GM23338 (cell line): ENCODE measurements around the gene PKD2L1. TPM values are rescaled to one million over a fixed set of nuclear protein-coding genes. Genes with fewer than 3 reads are reported as not detected.
A peak's percentile ranks its signal among the peaks of the same experiment; 100 is the strongest.

Source experiments
- ATAC-seq: fragments of 200-7000 bp; cut with Tn5 transposase; 3 replicates; pipeline ENCODE4 v1.9.1; 2020
- DNase-seq: peaks from one replicate; pipeline ENCODE4 v3.0.0-alpha.2; 2015; ENCODE audit warnings: low spot score
- H2AFZ ChIP-seq: fragments of 200-600 bp; sonication (generic); 2 replicates; pipeline ENCODE4 v1.8.0; 2016; ENCODE audit warnings: antibody characterized with exemption, mild to moderate bottlenecking, moderate library complexity
- H3F3A ChIP-seq: fragments of 200-600 bp; sonication (generic); replicated peaks from 2 replicates; pipeline ENCODE4 v1.8.0; 2017; ENCODE audit warnings: antibody characterized with exemption, mixed run types, low read depth
- H3K27ac ChIP-seq: fragments of 200-600 bp; sonication (generic); 2 replicates; pipeline ENCODE4 v1.6.1; 2016; ENCODE audit warnings: low read depth
- H3K27me3 ChIP-seq: fragments of 200-600 bp; sonication (generic); 2 replicates; pipeline ENCODE4 v1.8.0; 2016; ENCODE audit warnings: mild to moderate bottlenecking, mixed run types, moderate library complexity; ENCODE audit not compliant: insufficient read depth
- H3K36me3 ChIP-seq: fragments of 200-600 bp; sonication (generic); 2 replicates; pipeline ENCODE4 v1.8.0; 2016; ENCODE audit warnings: mild to moderate bottlenecking; ENCODE audit not compliant: insufficient read depth
- H3K4me1 ChIP-seq: fragments of 200-600 bp; sonication (generic); 2 replicates; pipeline ENCODE4 v1.8.0; 2016; ENCODE audit warnings: mild to moderate bottlenecking, moderate library complexity; ENCODE audit not compliant: insufficient read depth
- H3K4me2 ChIP-seq: fragments of 200-600 bp; sonication (generic); 2 replicates; pipeline ENCODE4 v1.7.1; 2017; ENCODE audit warnings: mixed run types
- H3K4me3 ChIP-seq: fragments of 200-600 bp; sonication (generic); 2 replicates; pipeline ENCODE4 v1.6.1; 2016; ENCODE audit warnings: mixed run types
- H3K79me2 ChIP-seq: fragments of 200-600 bp; sonication (generic); replicated peaks from 2 replicates; pipeline ENCODE4 v1.8.0; 2017; ENCODE audit warnings: mild to moderate bottlenecking; ENCODE audit not compliant: insufficient read depth
- H3K9me2 ChIP-seq: fragments of 200-600 bp; sonication (generic); 2 replicates; pipeline ENCODE4 v1.8.0; 2017; ENCODE audit not compliant: insufficient read depth
- H4K20me1 ChIP-seq: fragments of 200-600 bp; sonication (generic); replicated peaks from 2 replicates; pipeline ENCODE4 v1.8.0; 2017; ENCODE audit warnings: mild to moderate bottlenecking; ENCODE audit not compliant: insufficient read depth
- H3K27ac Mint-ChIP-seq: 2 replicates; pipeline ENCODE4 v1.8.0; 2020; ENCODE audit warnings: inconsistent platforms, mild to moderate bottlenecking, moderate library complexity, mixed read lengths
- H3K27me3 Mint-ChIP-seq: 3 replicates; pipeline ENCODE4 v1.8.0; 2022; ENCODE audit warnings: low read depth, mild to moderate bottlenecking, moderate library complexity, mixed read lengths, inconsistent platforms; ENCODE audit not compliant: insufficient read depth, poor library complexity
- H3K36me3 Mint-ChIP-seq: 3 replicates; pipeline ENCODE4 v1.8.0; 2021; ENCODE audit warnings: low read depth, mild to moderate bottlenecking, inconsistent platforms, moderate library complexity, mixed read lengths
- H3K4me1 Mint-ChIP-seq: 3 replicates; pipeline ENCODE4 v1.8.0; 2020; ENCODE audit warnings: mild to moderate bottlenecking, inconsistent platforms, mixed read lengths
- H3K4me3 Mint-ChIP-seq: 3 replicates; pipeline ENCODE4 v1.8.0; 2021; ENCODE audit warnings: moderate library complexity, mild to moderate bottlenecking, inconsistent platforms, mixed read lengths
- H3K9me3 Mint-ChIP-seq: 3 replicates; pipeline ENCODE4 v1.8.0; 2020; ENCODE audit warnings: moderate library complexity, mild to moderate bottlenecking, inconsistent platforms, mixed read lengths
- CREB1 ChIP-seq: fragments of 250-450 bp; sonication (Bioruptor Pico); IDR thresholded peaks from 2 replicates; pipeline ENCODE4 v1.5.0; 2020; ENCODE audit warnings: low read depth, mild to moderate bottlenecking, moderate library complexity
- ETS1 ChIP-seq: IDR thresholded peaks from 2 replicates; pipeline ENCODE4 v1.6.1; 2016; ENCODE audit warnings: antibody characterized with exemption
- EZH2 ChIP-seq: fragments of 200-600 bp; sonication (generic); IDR thresholded peaks from one replicate; pipeline ENCODE4 v1.8.0; 2017; ENCODE audit warnings: antibody characterized with exemption, mild to moderate bottlenecking, low read depth; ENCODE audit not compliant: unreplicated experiment
- EZH2phosphoT487 ChIP-seq: fragments of 200-600 bp; sonication (generic); IDR thresholded peaks from one replicate; pipeline ENCODE4 v1.8.1; 2018; ENCODE audit warnings: antibody characterized with exemption; ENCODE audit not compliant: unreplicated experiment
- POLR2AphosphoS5 ChIP-seq: IDR thresholded peaks from 2 replicates; pipeline ENCODE4 v1.6.1; 2016; ENCODE audit warnings: antibody characterized with exemption, low read depth
- REST ChIP-seq: IDR thresholded peaks from one replicate; pipeline ENCODE4 v1.6.1; 2018; ENCODE audit warnings: antibody characterized with exemption; ENCODE audit not compliant: unreplicated experiment
- polyA plus RNA-seq: library from polyadenylated mRNA; unstranded; fragments of >200 nt; fragmentation: Nextera tagmentation; extraction: Ambion mirVana; gene quantifications from 2 replicates; pipeline ENCODE4 v1.2.1, GENCODE V29; 2016
- total RNA-seq: library from RNA; depleted of rRNA; stranded (reverse); fragments of >200 nt; shearing (Covaris generic); gene quantifications from 2 replicates; pipeline ENCODE4 v1.2.3, GENCODE V29; 2014

PKD2L1 gene
- total and polyA plus RNA-seq, 2 experiments from 2014 or later, result not detected

GRCh38 chr10:100359030-100359432 is 29.0 kb upstream of the PKD2L1 start:
- DNase-seq, result no peak
- peaks cover 51% of the 10 kb centered on the region for H3K79me2 ChIP-seq
- H3K4me3 ChIP-seq, result no peak overlapping the region
- H3K36me3 ChIP-seq, result peaks cover 85% of the 10 kb centered on the region
- peak overlapping the region; percentile 57 for H3K4me2 ChIP-seq
- H3K27ac ChIP-seq, result peak overlapping the region; percentile 93
- no peaks in the 10 kb centered on the region for H3K9me2 ChIP-seq
- peaks cover 45% of the 10 kb centered on the region for H3K4me1 Mint-ChIP-seq
- peaks cover 66% of the 10 kb centered on the region for H3F3A ChIP-seq
- TF ChIP-seq EZH2phosphoT487, result no peak
- TF ChIP-seq EZH2, result no peak
- H4K20me1 ChIP-seq, result peaks cover 77% of the 10 kb centered on the region
- peaks cover 93% of the 10 kb centered on the region for H3K36me3 Mint-ChIP-seq
- peaks cover 52% of the 10 kb centered on the region for H3K4me1 ChIP-seq
- H2AFZ ChIP-seq, result no peak overlapping the region
- peak overlapping the region; percentile 28; the same call in 2 of the 3 replicates for H3K4me3 Mint-ChIP-seq
- H3K27me3 ChIP-seq, result no peaks in the 10 kb centered on the region
- no peaks in the 10 kb centered on the region for H3K9me3 Mint-ChIP-seq
- H3K27me3 Mint-ChIP-seq, result peaks cover 7% of the 10 kb centered on the region
- H3K27ac Mint-ChIP-seq, result peak overlapping the region; percentile 85
- ATAC-seq, result peak; percentile 53; the same call in 2 of the 3 replicates

GRCh38 chr10:100357059-100357858 is 27.2 kb upstream of the PKD2L1 start:
- H3K4me3 ChIP-seq, result no peak overlapping the region
- H3K4me1 ChIP-seq, result peaks cover 55% of the 10 kb centered on the region
- Mint-ChIP-seq H3K4me3 (peak overlapping the region; percentile 4; the same call in 1 of the 3 replicates), H3K4me1 (peaks cover 48% of the 10 kb centered on the region), H3K36me3 (peaks cover 94% of the 10 kb centered on the region), H3K27me3 (no peaks in the 10 kb centered on the region), H3K9me3 (no peaks in the 10 kb centered on the region), H3K27ac (peak overlapping the region; percentile 55)
- ATAC-seq (no peak), DNase-seq (no peak)
- peak overlapping the region; percentile 71 for H3K27ac ChIP-seq
- no peaks in the 10 kb centered on the region for H3K27me3 ChIP-seq
- H3F3A ChIP-seq, result peaks cover 72% of the 10 kb centered on the region
- H4K20me1 ChIP-seq, result peaks cover 89% of the 10 kb centered on the region
- no peak overlapping the region for H2AFZ ChIP-seq
- peak overlapping the region; percentile 39; the same call in 1 of the 2 replicates for H3K4me2 ChIP-seq
- H3K79me2 ChIP-seq, result peaks cover 69% of the 10 kb centered on the region
- peaks cover 95% of the 10 kb centered on the region for H3K36me3 ChIP-seq
- H3K9me2 ChIP-seq, result no peaks in the 10 kb centered on the region
- TF ChIP-seq CREB1 (CRISPR knock-in tag), result no peak
- TF ChIP-seq REST, result no peak
- TF ChIP-seq ETS1, result no peak
- TF ChIP-seq POLR2AphosphoS5, result 0 out of 2 replicates have a peak, but pooled peaks have one; percentile 19
